ENCODE data around the gene ABCC11.

Gene ABCC11

DNA sequence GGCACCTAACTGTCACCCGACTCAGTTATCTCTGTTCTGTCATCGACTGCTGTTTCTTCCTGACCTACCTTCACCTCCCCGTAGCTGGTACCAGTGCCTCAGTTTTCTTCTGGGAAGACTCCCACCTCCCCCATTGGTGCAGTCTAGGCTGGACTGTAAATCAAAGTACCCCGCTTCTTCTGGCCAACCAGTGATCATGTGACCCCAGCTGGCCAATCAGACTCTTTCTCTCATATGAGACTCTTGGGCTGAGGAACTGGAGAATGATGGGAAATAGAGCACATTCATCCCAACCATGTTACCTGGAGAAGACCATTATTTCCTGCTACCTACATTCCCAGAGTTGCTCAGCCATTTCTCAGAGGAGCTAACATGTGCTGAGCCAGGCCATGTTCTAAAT is 23.8 kb downstream of the ABCC11 start:
- H3K27ac ChIP-seq (ENCODE audit: insufficient read depth in 1 of 2, low read depth in 1 of 2, low read length in 2 of 2, poor library complexity in 1 of 2, severe bottlenecking in 2 of 2): no peak overlapping the region
- CTCF ChIA-PET: interaction anchor here (1.7 kb wide), 1 partner anchor 10 kb away, joined by 6 read pairs; no protein-coding TSS in a partner anchor
- POLR2A ChIA-PET: no interaction called here

DNA sequence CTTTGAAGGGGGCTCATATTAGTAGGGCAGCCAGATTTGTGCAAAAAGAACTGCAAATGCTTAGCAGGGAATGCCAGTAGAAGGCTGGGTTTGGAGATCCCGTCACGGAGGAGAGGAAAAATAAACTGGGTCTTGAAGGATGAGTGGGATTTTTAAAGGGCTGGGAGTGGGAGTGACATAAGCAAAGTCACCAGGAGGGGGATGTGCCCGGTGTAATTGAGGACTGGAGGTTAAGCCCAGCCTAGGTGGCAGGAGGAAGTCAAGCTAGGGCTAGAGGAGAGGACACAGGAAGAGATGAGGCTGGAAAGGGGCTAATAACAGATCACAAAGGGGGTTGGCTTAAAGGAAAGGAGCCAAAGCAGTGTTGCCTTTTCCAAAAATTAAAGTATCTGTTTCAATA is 26.4 kb downstream of the ABCC11 start:
- H3K4me3 ChIP-seq (ENCODE audit: control insufficient read depth in 1 of 7, extremely low read depth in 1 of 7, insufficient read depth in 4 of 7, low read depth in 2 of 7, low read length in 6 of 7): no peak overlapping the region
- WGBS (ENCODE audit: insufficient coverage): 87% methylated on average over 3 of the region's 3 CpGs

More for the DNA sequence above, 23.8 kb downstream of the ABCC11 start:
- no peak for DNase-seq
- WGBS (ENCODE audit: insufficient coverage): 100% methylated on average over 1 of the region's 4 CpGs
- H3K9me3 ChIP-seq (ENCODE audit: control extremely low read depth in 1 of 5, control insufficient read depth in 4 of 5, insufficient read depth in 2 of 5, low read depth in 1 of 5, low read length in 4 of 5): no peaks in the 10 kb centered on the region
- H3K4me3 ChIP-seq (ENCODE audit: control insufficient read depth in 1 of 7, extremely low read depth in 1 of 7, insufficient read depth in 4 of 7, low read depth in 2 of 7, low read length in 6 of 7): no peak overlapping the region
- no peaks in the 10 kb centered on the region for H3K27me3 ChIP-seq (replicated peaks in 2 of 5; ENCODE audit: control insufficient read depth in 4 of 5, insufficient read depth in 5 of 5, low read length in 4 of 5)
- H3K36me3 ChIP-seq (ENCODE audit: control insufficient read depth in 4 of 4, insufficient read depth in 4 of 4, low read length in 3 of 4): no peaks in the 10 kb centered on the region
- no peaks in the 10 kb centered on the region for H3K4me1 ChIP-seq (ENCODE audit: control extremely low read depth in 1 of 4, control insufficient read depth in 4 of 4, insufficient read depth in 4 of 4, low read length in 3 of 4)

DNA sequence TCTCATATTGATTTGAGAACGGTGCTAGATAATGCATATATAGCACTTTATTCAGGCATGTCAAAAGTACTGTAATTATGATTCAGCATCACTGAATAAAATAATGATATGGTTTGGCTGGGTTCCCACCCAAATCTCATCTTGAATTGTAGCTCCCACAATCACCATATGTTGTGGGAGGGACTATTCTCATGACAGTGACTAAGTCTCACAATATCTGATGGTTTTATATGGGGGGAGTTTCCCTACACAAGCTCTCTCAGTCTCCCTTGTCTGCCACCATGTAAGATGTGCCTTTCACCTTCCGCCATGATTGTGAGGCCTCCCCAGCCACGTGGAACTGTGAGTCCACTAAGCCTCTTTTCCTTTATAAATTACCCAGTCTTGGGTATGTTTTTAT is 28.9 kb downstream of the ABCC11 start:
- no peaks in the 10 kb centered on the region for H3K4me1 ChIP-seq (ENCODE audit: control extremely low read depth in 1 of 4, control insufficient read depth in 4 of 4, insufficient read depth in 4 of 4, low read length in 3 of 4)
- no peak overlapping the region for H3K4me3 ChIP-seq (ENCODE audit: control insufficient read depth in 1 of 7, extremely low read depth in 1 of 7, insufficient read depth in 4 of 7, low read depth in 2 of 7, low read length in 6 of 7)
- no peak overlapping the region for H3K27ac ChIP-seq (ENCODE audit: insufficient read depth in 1 of 2, low read depth in 1 of 2, low read length in 2 of 2, poor library complexity in 1 of 2, severe bottlenecking in 2 of 2)
- ChIA-PET CTCF (interaction anchor here (1.3 kb wide), 1 partner anchor 412 kb away, joined by 4 read pairs; no protein-coding TSS in a partner anchor), POLR2A (no interaction called here)
- no peak for DNase-seq
- no peaks in the 10 kb centered on the region for H3K36me3 ChIP-seq (ENCODE audit: control insufficient read depth in 4 of 4, insufficient read depth in 4 of 4, low read length in 3 of 4)
- peaks cover 0 to 2% (median 0%) of the 10 kb centered on the region in 5 experiments for H3K27me3 ChIP-seq (replicated peaks in 2 of 5; ENCODE audit: control insufficient read depth in 4 of 5, insufficient read depth in 5 of 5, low read length in 4 of 5)
- no peaks in the 10 kb centered on the region for H3K9me3 ChIP-seq (ENCODE audit: control extremely low read depth in 1 of 5, control insufficient read depth in 4 of 5, insufficient read depth in 2 of 5, low read depth in 1 of 5, low read length in 4 of 5)
- WGBS (ENCODE audit: insufficient coverage): 100% methylated on average over 2 of the region's 3 CpGs

More for the DNA sequence above, 26.4 kb downstream of the ABCC11 start:
- Histone ChIP-seq H3K36me3 (ENCODE audit: control insufficient read depth in 4 of 4, insufficient read depth in 4 of 4, low read length in 3 of 4) (no peaks in the 10 kb centered on the region), H3K27ac (ENCODE audit: insufficient read depth in 1 of 2, low read depth in 1 of 2, low read length in 2 of 2, poor library complexity in 1 of 2, severe bottlenecking in 2 of 2) (no peak overlapping the region), H3K9me3 (ENCODE audit: control extremely low read depth in 1 of 5, control insufficient read depth in 4 of 5, insufficient read depth in 2 of 5, low read depth in 1 of 5, low read length in 4 of 5) (no peaks in the 10 kb centered on the region), H3K4me1 (ENCODE audit: control extremely low read depth in 1 of 4, control insufficient read depth in 4 of 4, insufficient read depth in 4 of 4, low read length in 3 of 4) (no peaks in the 10 kb centered on the region), H3K27me3 (replicated peaks in 2 of 5; ENCODE audit: control insufficient read depth in 4 of 5, insufficient read depth in 5 of 5, low read length in 4 of 5) (no peaks in the 10 kb centered on the region)
- ChIA-PET POLR2A (no interaction called here), CTCF (interaction anchor here (1.0 kb wide), 1 partner anchor 409 kb away, joined by 3 read pairs; no protein-coding TSS in a partner anchor)
- DNase-seq: no peak

DNA sequence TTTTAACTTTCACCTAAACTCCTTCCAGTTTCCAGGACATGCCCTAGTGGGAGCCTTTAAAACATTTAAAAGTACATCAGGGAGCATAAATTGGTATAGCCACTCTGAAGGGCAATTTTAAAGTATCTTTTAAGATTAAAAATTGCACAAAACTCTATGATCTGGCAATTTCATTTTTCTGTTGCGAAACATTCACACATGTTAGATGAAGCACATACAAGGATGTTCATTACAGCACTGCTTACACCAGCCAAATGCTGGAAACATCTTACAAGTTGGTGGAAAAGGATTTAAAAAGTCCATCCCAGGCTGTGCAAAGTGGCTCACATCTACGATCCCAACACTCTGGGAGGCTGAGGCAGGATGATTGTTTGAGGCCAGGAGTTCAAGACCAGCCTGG is 29.6 kb downstream of the ABCC11 start:
- WGBS (ENCODE audit: insufficient coverage): 100% methylated on average over 1 of the region's 2 CpGs
- H3K4me1 ChIP-seq (ENCODE audit: control extremely low read depth in 1 of 4, control insufficient read depth in 4 of 4, insufficient read depth in 4 of 4, low read length in 3 of 4): no peaks in the 10 kb centered on the region
- H3K27me3 ChIP-seq (replicated peaks in 2 of 5; ENCODE audit: control insufficient read depth in 4 of 5, insufficient read depth in 5 of 5, low read length in 4 of 5): peaks cover 0 to 2% (median 0%) of the 10 kb centered on the region in 5 experiments
- no peaks in the 10 kb centered on the region for H3K36me3 ChIP-seq (ENCODE audit: control insufficient read depth in 4 of 4, insufficient read depth in 4 of 4, low read length in 3 of 4)
- no peaks in the 10 kb centered on the region for H3K9me3 ChIP-seq (ENCODE audit: control extremely low read depth in 1 of 5, control insufficient read depth in 4 of 5, insufficient read depth in 2 of 5, low read depth in 1 of 5, low read length in 4 of 5)
- no peak overlapping the region for H3K27ac ChIP-seq (ENCODE audit: insufficient read depth in 1 of 2, low read depth in 1 of 2, low read length in 2 of 2, poor library complexity in 1 of 2, severe bottlenecking in 2 of 2)
- no peak for DNase-seq
- CTCF ChIA-PET: no interaction called here
- POLR2A ChIA-PET: no interaction called here
- H3K4me3 ChIP-seq (ENCODE audit: control insufficient read depth in 1 of 7, extremely low read depth in 1 of 7, insufficient read depth in 4 of 7, low read depth in 2 of 7, low read length in 6 of 7): no peak overlapping the region

DNA sequence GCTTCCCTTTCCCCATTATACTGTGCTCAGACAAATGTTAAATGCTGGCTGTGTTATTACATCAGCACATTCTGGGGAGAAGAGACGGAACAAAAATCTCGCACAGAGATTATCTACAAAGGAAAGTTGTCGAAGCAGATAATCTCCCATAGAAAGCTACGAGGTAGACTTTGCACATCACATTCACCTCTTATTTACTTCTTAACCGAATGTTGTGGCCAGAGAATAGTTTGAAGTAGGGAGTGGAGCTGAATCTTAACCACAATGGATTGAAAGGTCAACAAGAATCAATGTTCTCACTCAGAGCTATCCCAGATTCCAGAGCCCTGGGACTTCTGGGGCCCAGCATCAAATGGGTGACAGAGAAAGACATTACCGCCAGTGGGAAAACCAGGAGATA is 31.6 kb downstream of the ABCC11 start:
- 100% methylated on average over 1 of the region's 6 CpGs for WGBS (ENCODE audit: insufficient coverage)
- DNase-seq: no peak
- POLR2A ChIA-PET: no interaction called here

DNA sequence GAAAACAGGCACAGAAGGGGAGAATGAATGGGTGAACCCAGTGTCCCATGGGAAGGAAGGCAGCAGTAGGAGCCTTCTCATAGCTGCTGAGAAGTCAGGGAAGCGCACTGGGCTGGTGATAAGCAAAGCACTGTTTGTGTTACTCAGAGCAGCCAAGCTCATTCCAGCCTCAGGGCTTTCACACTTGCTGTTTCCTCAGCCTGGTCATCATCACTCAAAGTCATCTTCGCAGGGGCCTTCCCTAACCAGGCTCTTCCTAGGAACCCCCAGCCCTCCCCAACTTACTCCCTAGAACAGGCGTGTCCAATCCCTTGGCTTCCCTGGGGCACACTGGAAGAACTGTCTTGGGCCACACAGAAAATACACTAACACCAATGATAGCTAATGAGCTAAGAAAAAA is 35.3 kb downstream of the ABCC11 start:
- CTCF ChIA-PET: no interaction called here
- peaks cover 0 to 2% (median 0%) of the 10 kb centered on the region in 5 experiments for H3K27me3 ChIP-seq (replicated peaks in 2 of 5; ENCODE audit: control insufficient read depth in 4 of 5, insufficient read depth in 5 of 5, low read length in 4 of 5)
- POLR2A ChIA-PET: no interaction called here
- no peaks in the 10 kb centered on the region for H3K36me3 ChIP-seq (ENCODE audit: control insufficient read depth in 4 of 4, insufficient read depth in 4 of 4, low read length in 3 of 4)
- H3K4me3 ChIP-seq (ENCODE audit: control insufficient read depth in 1 of 7, extremely low read depth in 1 of 7, insufficient read depth in 4 of 7, low read depth in 2 of 7, low read length in 6 of 7): no peak overlapping the region
- no peaks in the 10 kb centered on the region for H3K4me1 ChIP-seq (ENCODE audit: control extremely low read depth in 1 of 4, control insufficient read depth in 4 of 4, insufficient read depth in 4 of 4, low read length in 3 of 4)
- WGBS (ENCODE audit: insufficient coverage): 83% methylated on average over 2 of the region's 3 CpGs
- no peak overlapping the region for H3K27ac ChIP-seq (ENCODE audit: insufficient read depth in 1 of 2, low read depth in 1 of 2, low read length in 2 of 2, poor library complexity in 1 of 2, severe bottlenecking in 2 of 2)
- no peak for DNase-seq
- no peaks in the 10 kb centered on the region for H3K9me3 ChIP-seq (ENCODE audit: control extremely low read depth in 1 of 5, control insufficient read depth in 4 of 5, insufficient read depth in 2 of 5, low read depth in 1 of 5, low read length in 4 of 5)

More for the DNA sequence above, 31.6 kb downstream of the ABCC11 start:
- CTCF ChIA-PET: no interaction called here
- no peaks in the 10 kb centered on the region for H3K4me1 ChIP-seq (ENCODE audit: control extremely low read depth in 1 of 4, control insufficient read depth in 4 of 4, insufficient read depth in 4 of 4, low read length in 3 of 4)
- H3K4me3 ChIP-seq (ENCODE audit: control insufficient read depth in 1 of 7, extremely low read depth in 1 of 7, insufficient read depth in 4 of 7, low read depth in 2 of 7, low read length in 6 of 7): no peak overlapping the region
- H3K36me3 ChIP-seq (ENCODE audit: control insufficient read depth in 4 of 4, insufficient read depth in 4 of 4, low read length in 3 of 4): no peaks in the 10 kb centered on the region
- no peaks in the 10 kb centered on the region for H3K9me3 ChIP-seq (ENCODE audit: control extremely low read depth in 1 of 5, control insufficient read depth in 4 of 5, insufficient read depth in 2 of 5, low read depth in 1 of 5, low read length in 4 of 5)
- H3K27ac ChIP-seq (ENCODE audit: insufficient read depth in 1 of 2, low read depth in 1 of 2, low read length in 2 of 2, poor library complexity in 1 of 2, severe bottlenecking in 2 of 2): no peak overlapping the region
- H3K27me3 ChIP-seq (replicated peaks in 2 of 5; ENCODE audit: control insufficient read depth in 4 of 5, insufficient read depth in 5 of 5, low read length in 4 of 5): peaks cover 0 to 2% (median 0%) of the 10 kb centered on the region in 5 experiments

DNA sequence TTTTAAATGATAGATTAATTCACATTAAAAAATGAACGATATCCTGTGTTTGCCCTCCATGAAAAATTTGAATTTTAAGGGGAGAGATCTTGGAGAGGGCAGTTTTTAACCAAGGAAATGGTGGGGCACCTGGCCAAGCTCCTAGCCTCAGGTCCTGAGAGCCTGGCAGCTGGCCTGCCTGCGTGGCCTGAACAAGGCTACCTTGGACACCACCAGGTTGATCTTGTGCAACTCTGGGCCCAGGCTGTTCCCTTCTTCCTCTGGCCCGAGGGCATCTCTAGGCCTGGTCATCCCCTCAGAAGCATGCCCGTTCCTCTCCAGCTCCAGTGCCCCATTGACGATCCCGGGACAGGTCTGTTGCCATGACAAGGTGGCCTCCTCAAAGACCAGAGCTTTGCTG is 36.6 kb downstream of the ABCC11 start:
- H3K36me3 ChIP-seq (ENCODE audit: control insufficient read depth in 4 of 4, insufficient read depth in 4 of 4, low read length in 3 of 4): no peaks in the 10 kb centered on the region
- ChIA-PET CTCF (no interaction called here), POLR2A (no interaction called here)
- H3K9me3 ChIP-seq (ENCODE audit: control extremely low read depth in 1 of 5, control insufficient read depth in 4 of 5, insufficient read depth in 2 of 5, low read depth in 1 of 5, low read length in 4 of 5): no peaks in the 10 kb centered on the region
- peaks cover 0 to 3% (median 0%) of the 10 kb centered on the region in 5 experiments for H3K27me3 ChIP-seq (replicated peaks in 2 of 5; ENCODE audit: control insufficient read depth in 4 of 5, insufficient read depth in 5 of 5, low read length in 4 of 5)
- no peaks in the 10 kb centered on the region for H3K4me1 ChIP-seq (ENCODE audit: control extremely low read depth in 1 of 4, control insufficient read depth in 4 of 4, insufficient read depth in 4 of 4, low read length in 3 of 4)
- no peak overlapping the region for H3K4me3 ChIP-seq (ENCODE audit: control insufficient read depth in 1 of 7, extremely low read depth in 1 of 7, insufficient read depth in 4 of 7, low read depth in 2 of 7, low read length in 6 of 7)
- H3K27ac ChIP-seq (ENCODE audit: insufficient read depth in 1 of 2, low read depth in 1 of 2, low read length in 2 of 2, poor library complexity in 1 of 2, severe bottlenecking in 2 of 2): no peak overlapping the region
- no peak for DNase-seq
- WGBS (ENCODE audit: insufficient coverage): 98% methylated on average over 6 of the region's 6 CpGs

All from common myeloid progenitor, CD34-positive (primary cell).